PC-3 (cell line): ENCODE measurements around the gene SLITRK4. TPM values are rescaled to one million over a fixed set of nuclear protein-coding genes. Genes with fewer than 3 reads are reported as not detected.
A peak's percentile ranks its signal among the peaks of the same experiment; 100 is the strongest.

ENCODE experiments used
- ATAC-seq: fragments of 200-7000 bp; cut with Tn5 transposase; 2 replicates; pipeline ENCODE4 v1.9.1; 2020; ENCODE audit warnings: mild to moderate bottlenecking, moderate library complexity
- Bru-seq: library from RNA; stranded (reverse); fragments of 400-500 nt; gene quantifications from one replicate; lab custom pipeline; 2021; lab: Mats Ljungman, UMichigan
- BruChase-seq, 2 experiments: library from RNA; stranded (reverse); fragments of 400-500 nt; gene quantifications; one replicate each; lab custom pipeline; 2021; lab: Mats Ljungman, UMichigan
- BruUV-seq: library from RNA; stranded (reverse); fragments of 400-500 nt; replicated peaks from 2 replicates; lab custom pipeline; 2021; lab: Mats Ljungman, UMichigan
- CTCF ChIA-PET: fragments of 300-600 bp; sonication (Branson Sonifier 250); formaldehyde crosslinking; loops from one replicate; lab custom pipeline; 2022; ENCODE audit warnings: antibody characterized with exemption; lab: Charles Lee
- POLR2A ChIA-PET: fragments of 300-600 bp; sonication (Branson Sonifier 250); formaldehyde crosslinking; loops from one replicate; lab custom pipeline; 2022; ENCODE audit warnings: antibody characterized with exemption; ENCODE audit not compliant: unreplicated experiment; lab: Charles Lee
- DNase-seq: peaks from one replicate; pipeline ENCODE4 v3.0.0-alpha.2; 2015
- H2AFZ ChIP-seq: fragments of 300-600 bp; sonication (generic); 2 replicates; pipeline ENCODE4 v1.6.0; 2016; ENCODE audit warnings: antibody characterized with exemption, low read length
- H3F3A ChIP-seq: fragments of 300-600 bp; sonication (generic); one replicate; pipeline ENCODE4 v1.6.0; 2017; ENCODE audit warnings: antibody characterized with exemption, low read length, control low read depth, mild to moderate bottlenecking; ENCODE audit not compliant: unreplicated experiment
- H3K27ac ChIP-seq: fragments of 300-600 bp; sonication (generic); 2 replicates; pipeline ENCODE4 v1.5.1; 2016; ENCODE audit warnings: mild to moderate bottlenecking, low read length
- H3K27me3 ChIP-seq: fragments of 300-600 bp; sonication (generic); 2 replicates; pipeline ENCODE4 v1.6.1; 2016; ENCODE audit warnings: low read length, mixed read lengths
- H3K36me3 ChIP-seq: fragments of 300-600 bp; sonication (generic); 2 replicates; pipeline ENCODE4 v1.6.1; 2016; ENCODE audit warnings: low read depth, mixed run types, low read length, mixed read lengths
- H3K4me1 ChIP-seq: fragments of 300-600 bp; sonication (generic); 2 replicates; pipeline ENCODE4 v1.5.1; 2016; ENCODE audit warnings: low read length; ENCODE audit not compliant: insufficient read depth
- H3K4me2 ChIP-seq: fragments of 300-600 bp; sonication (generic); 2 replicates; pipeline ENCODE4 v1.6.0; 2016; ENCODE audit warnings: low read length
- H3K4me3 ChIP-seq: fragments of 300-600 bp; sonication (generic); 2 replicates; pipeline ENCODE4 v1.5.1; 2016; ENCODE audit warnings: mild to moderate bottlenecking, low read length, mixed read lengths
- H3K79me2 ChIP-seq: fragments of 300-600 bp; sonication (generic); 2 replicates; pipeline ENCODE4 v1.6.1; 2017; ENCODE audit warnings: low read length, mixed read lengths
- H3K9ac ChIP-seq: fragments of 300-600 bp; sonication (generic); 2 replicates; pipeline ENCODE4 v1.6.0; 2016; ENCODE audit warnings: mild to moderate bottlenecking, low read length
- H3K9me2 ChIP-seq: fragments of 300-600 bp; sonication (generic); replicated peaks from 2 replicates; pipeline ENCODE4 v1.6.1; 2016; ENCODE audit warnings: mixed run types, low read length, mixed read lengths
- H3K9me3 ChIP-seq: fragments of 300-600 bp; sonication (generic); 2 replicates; pipeline ENCODE4 v1.6.1; 2016; ENCODE audit warnings: low read length, mixed read lengths
- H4K20me1 ChIP-seq: fragments of 300-600 bp; sonication (generic); 2 replicates; pipeline ENCODE4 v1.6.1; 2016; ENCODE audit warnings: low read length, mixed read lengths
- CTCF ChIP-seq: fragments of 300-600 bp; sonication (generic); conservative IDR thresholded peaks from 2 replicates; pipeline ENCODE4 v1.5.1; 2017; ENCODE audit warnings: antibody characterized with exemption, low read depth, mild to moderate bottlenecking, low read length
- EZH2 ChIP-seq: fragments of 300-600 bp; sonication (generic); IDR thresholded peaks from one replicate; pipeline ENCODE4 v1.6.1; 2017; ENCODE audit warnings: antibody characterized with exemption, mild to moderate bottlenecking, low read length; ENCODE audit not compliant: unreplicated experiment
- EZH2phosphoT487 ChIP-seq: fragments of 300-600 bp; sonication (generic); IDR thresholded peaks from 2 replicates; pipeline ENCODE4 v1.6.1; 2018; ENCODE audit warnings: mild to moderate bottlenecking, antibody characterized with exemption, low read length, borderline replicate concordance
- intact Hi-C: fragments of 100-400 bp; cut with micrococcal nuclease; formaldehyde crosslinking; loops from 2 replicates; pipeline ENCODE4 v1.9.0; 2023
- long read RNA-seq: library from polyadenylated mRNA; unstranded; transcript quantifications from one replicate; pipeline ENCODE4 v2.0.0, GENCODE V29; 2021; ENCODE audit not compliant: unreplicated experiment
- total RNA-seq: library from RNA; depleted of rRNA; stranded (reverse); fragments of >200 nt; gene quantifications from 2 replicates; pipeline ENCODE4 v1.2.3, GENCODE V29; 2014; rRNA removed

Gene SLITRK4
- total RNA-seq (2.3 and 3.7 TPM in 2 replicates), Bru-seq, nascent RNA (percentile 19 among the genes with signal in this experiment), BruChase-seq, experiment 1, labeled RNA remaining after a 6-hour chase (percentile 19 among the genes with signal in this experiment), BruChase-seq, experiment 2, labeled RNA remaining after a 2-hour chase (percentile 20 among the genes with signal in this experiment)
- long read RNA-seq, result 0 reads

GRCh38 chrX:143635915-143636314 lies at the start of gene SLITRK4:
Gene SLITRK4 (minus strand): TSS chrX:143636101. CDS start chrX:143631108, 4,993 bp downstream.
- Histone ChIP-seq H3K4me3 (peak within 1 kb of the TSS; percentile 74), H3K27me3 (no peaks in the 10 kb centered on the region), H3K9me3 (no peaks in the 10 kb centered on the region), H3K9ac (no peak within 1 kb of the TSS), H3K9me2 (no peaks in the 10 kb centered on the region), H2AFZ (peak within 1 kb of the TSS; percentile 75), H4K20me1 (no peaks in the 10 kb centered on the region), H3K36me3 (no peaks in the 10 kb centered on the region), H3K79me2 (no peaks in the 10 kb centered on the region), H3K27ac (no peak within 1 kb of the TSS), H3F3A (no peaks in the 10 kb centered on the region), H3K4me2 (peak within 1 kb of the TSS; percentile 71), H3K4me1 (no peaks in the 10 kb centered on the region)
- ChIA-PET POLR2A (no interaction called here), CTCF (no interaction called here)
- intact Hi-C loops, result no loop called here
- DNase-seq (peak; percentile 6), ATAC-seq (no peak)
- no TSS peak for BruUV-seq
- TF ChIP-seq EZH2phosphoT487, result no peak
- TF ChIP-seq CTCF, result no peak
- no peak for TF ChIP-seq EZH2

GRCh38 chrX:143683486-143683885 lies 47.6 kb upstream of the SLITRK4 start:
- H3F3A ChIP-seq, result no peaks in the 10 kb centered on the region
- no peak for DNase-seq
- H3K4me2 ChIP-seq, result no peak overlapping the region
- H2AFZ ChIP-seq, result no peak overlapping the region
- no peaks in the 10 kb centered on the region for H3K27me3 ChIP-seq
- H3K4me1 ChIP-seq, result no peaks in the 10 kb centered on the region
- no peak overlapping the region for H3K4me3 ChIP-seq
- POLR2A ChIA-PET, result no interaction called here
- CTCF ChIA-PET, result no interaction called here
- no TSS peak for BruUV-seq
- no peaks in the 10 kb centered on the region for H3K9me2 ChIP-seq
- H3K27ac ChIP-seq, result no peak overlapping the region
- intact Hi-C loops, result no loop called here
- TF ChIP-seq CTCF (no peak), EZH2phosphoT487 (no peak), EZH2 (no peak)
- H3K9me3 ChIP-seq, result no peaks in the 10 kb centered on the region
- H3K9ac ChIP-seq, result no peak overlapping the region
- no peaks in the 10 kb centered on the region for H4K20me1 ChIP-seq
- H3K36me3 ChIP-seq, result no peaks in the 10 kb centered on the region
- H3K79me2 ChIP-seq, result no peaks in the 10 kb centered on the region
- ATAC-seq, result no peak

- Histone ChIP-seq H3K9ac (no peak overlapping the region), H2AFZ (0 out of 2 replicates have a peak overlapping the region, but pooled peaks have one; percentile 12), H3K27ac (no peak overlapping the region), H3K4me2 (no peak overlapping the region), H3K4me1 (no peaks in the 10 kb centered on the region), H3K27me3 (no peaks in the 10 kb centered on the region), H3K4me3 (no peak overlapping the region), H3F3A (no peaks in the 10 kb centered on the region), H3K79me2 (no peaks in the 10 kb centered on the region), H3K9me3 (no peaks in the 10 kb centered on the region), H4K20me1 (no peaks in the 10 kb centered on the region), H3K9me2 (no peaks in the 10 kb centered on the region), H3K36me3 (no peaks in the 10 kb centered on the region)
- TF ChIP-seq CTCF, result no peak
- TF ChIP-seq EZH2, result no peak
- TF ChIP-seq EZH2phosphoT487, result no peak
- intact Hi-C loops, result no loop called here
- POLR2A ChIA-PET, result no interaction called here
- CTCF ChIA-PET, result no interaction called here
- BruUV-seq, result no TSS peak
- DNase-seq (no peak), ATAC-seq (no peak)
These were observed 39.0 kb upstream of the SLITRK4 start for GRCh38 chrX:143674926-143675325.
